ENCODE data around the gene ARL4C.

DNA sequence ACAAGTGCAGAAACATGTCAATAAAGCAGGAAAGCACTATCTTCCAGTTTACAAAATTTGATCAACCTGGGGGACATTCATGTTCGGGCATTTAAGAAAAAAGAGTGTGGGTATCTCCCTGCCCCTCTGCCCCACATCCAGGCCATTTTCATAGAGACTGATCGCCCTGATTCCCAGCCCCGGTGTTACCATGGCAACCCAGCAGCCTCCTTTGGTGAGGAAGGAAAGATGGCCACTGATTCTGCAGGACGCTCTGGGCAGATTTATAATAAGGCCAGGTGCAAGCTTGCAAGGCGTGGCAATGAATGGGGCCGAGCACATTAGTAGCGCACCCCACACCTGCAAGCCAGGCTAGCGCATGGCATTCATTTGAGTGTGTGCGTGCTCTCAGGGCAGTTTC is 36.7 kb upstream of the ARL4C start:
- TF ChIP-seq CTCF (conservative IDR thresholded peaks at IDR 0.05; ENCODE audit: low read depth in 2 of 2) (no peak), POLR2AphosphoS5 (IDR thresholded peaks at IDR 0.05; ENCODE audit: low read depth) (no peak), JUNB (IDR thresholded peaks at IDR 0.05; ENCODE audit: unreplicated experiment) (no peak), EZH2 (IDR thresholded peaks at IDR 0.05; ENCODE audit: low read depth, unreplicated experiment) (no peak), EZH2phosphoT487 (IDR thresholded peaks at IDR 0.05; ENCODE audit: unreplicated experiment) (no peak), CREB1 (CRISPR knock-in tag; IDR thresholded peaks at IDR 0.05; ENCODE audit: low read depth) (no peak), STAT1 (IDR thresholded peaks at IDR 0.05; ENCODE audit: unreplicated experiment) (no peak), NANOG (IDR thresholded peaks at IDR 0.05; ENCODE audit: borderline replicate concordance) (no peak), ZNF462 (CRISPR knock-in tag; IDR thresholded peaks at IDR 0.05) (no peak)
- TF ChIP-seq, protein P1, sequence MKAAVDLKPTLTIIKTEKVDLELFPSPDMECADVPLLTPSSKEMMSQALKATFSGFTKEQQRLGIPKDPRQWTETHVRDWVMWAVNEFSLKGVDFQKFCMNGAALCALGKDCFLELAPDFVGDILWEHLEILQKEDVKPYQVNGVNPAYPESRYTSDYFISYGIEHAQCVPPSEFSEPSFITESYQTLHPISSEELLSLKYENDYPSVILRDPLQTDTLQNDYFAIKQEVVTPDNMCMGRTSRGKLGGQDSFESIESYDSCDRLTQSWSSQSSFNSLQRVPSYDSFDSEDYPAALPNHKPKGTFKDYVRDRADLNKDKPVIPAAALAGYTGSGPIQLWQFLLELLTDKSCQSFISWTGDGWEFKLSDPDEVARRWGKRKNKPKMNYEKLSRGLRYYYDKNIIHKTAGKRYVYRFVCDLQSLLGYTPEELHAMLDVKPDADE (IDR thresholded peaks at IDR 0.05) = no peak
- TF ChIP-seq, protein P2, sequence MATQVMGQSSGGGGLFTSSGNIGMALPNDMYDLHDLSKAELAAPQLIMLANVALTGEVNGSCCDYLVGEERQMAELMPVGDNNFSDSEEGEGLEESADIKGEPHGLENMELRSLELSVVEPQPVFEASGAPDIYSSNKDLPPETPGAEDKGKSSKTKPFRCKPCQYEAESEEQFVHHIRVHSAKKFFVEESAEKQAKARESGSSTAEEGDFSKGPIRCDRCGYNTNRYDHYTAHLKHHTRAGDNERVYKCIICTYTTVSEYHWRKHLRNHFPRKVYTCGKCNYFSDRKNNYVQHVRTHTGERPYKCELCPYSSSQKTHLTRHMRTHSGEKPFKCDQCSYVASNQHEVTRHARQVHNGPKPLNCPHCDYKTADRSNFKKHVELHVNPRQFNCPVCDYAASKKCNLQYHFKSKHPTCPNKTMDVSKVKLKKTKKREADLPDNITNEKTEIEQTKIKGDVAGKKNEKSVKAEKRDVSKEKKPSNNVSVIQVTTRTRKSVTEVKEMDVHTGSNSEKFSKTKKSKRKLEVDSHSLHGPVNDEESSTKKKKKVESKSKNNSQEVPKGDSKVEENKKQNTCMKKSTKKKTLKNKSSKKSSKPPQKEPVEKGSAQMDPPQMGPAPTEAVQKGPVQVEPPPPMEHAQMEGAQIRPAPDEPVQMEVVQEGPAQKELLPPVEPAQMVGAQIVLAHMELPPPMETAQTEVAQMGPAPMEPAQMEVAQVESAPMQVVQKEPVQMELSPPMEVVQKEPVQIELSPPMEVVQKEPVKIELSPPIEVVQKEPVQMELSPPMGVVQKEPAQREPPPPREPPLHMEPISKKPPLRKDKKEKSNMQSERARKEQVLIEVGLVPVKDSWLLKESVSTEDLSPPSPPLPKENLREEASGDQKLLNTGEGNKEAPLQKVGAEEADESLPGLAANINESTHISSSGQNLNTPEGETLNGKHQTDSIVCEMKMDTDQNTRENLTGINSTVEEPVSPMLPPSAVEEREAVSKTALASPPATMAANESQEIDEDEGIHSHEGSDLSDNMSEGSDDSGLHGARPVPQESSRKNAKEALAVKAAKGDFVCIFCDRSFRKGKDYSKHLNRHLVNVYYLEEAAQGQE (IDR thresholded peaks at IDR 0.05; ENCODE audit: unreplicated experiment) = no peak

Measured in GM23338 (cell line).